ENCODE data around the gene SPDYE9. TPM values are rescaled to one million over a fixed set of nuclear protein-coding genes. Genes with fewer than 3 reads are reported as not detected.
"Not testable (repeated sequence)": the region's sequence is repeated elsewhere in the genome, so short reads cannot be mapped to it uniquely, and the experiment has no call there.

The SPDYE9 gene
- total RNA-seq (2014; rRNA removed; shearing (Covaris generic)): not detected in 2 replicates

DNA sequence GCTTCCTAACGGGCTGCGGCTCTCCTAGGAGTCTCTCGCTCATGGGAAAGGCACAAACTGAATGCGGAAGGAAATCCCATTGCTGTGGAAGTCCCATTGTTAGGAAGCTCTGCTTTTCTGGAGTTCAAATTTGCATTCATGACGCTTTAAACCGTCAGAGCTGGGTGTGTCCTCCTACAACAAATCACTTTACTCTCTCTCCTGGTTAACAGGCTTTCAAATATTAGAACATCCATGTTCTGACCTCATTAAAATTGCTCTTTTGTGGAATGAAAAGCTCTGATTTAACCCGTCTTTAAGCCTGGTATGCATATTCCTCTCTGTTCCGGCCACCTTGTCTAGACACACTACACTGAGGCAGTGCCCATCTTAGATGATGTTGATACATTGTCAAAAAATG, at the start of gene SPDYE9:
SPDYE9 (minus strand) TSS at position 101 of the 400 bp plus-strand sequence. CDS start 1,800 bp downstream, outside the sequence.
- not testable (repeated sequence) for DNase-seq (ENCODE audit: low spot score)

GRCh38 chr7:73134866-73135265, 49.0 kb upstream of the SPDYE9 start:
- DNase-seq (ENCODE audit: low spot score): not testable (repeated sequence)

DNA sequence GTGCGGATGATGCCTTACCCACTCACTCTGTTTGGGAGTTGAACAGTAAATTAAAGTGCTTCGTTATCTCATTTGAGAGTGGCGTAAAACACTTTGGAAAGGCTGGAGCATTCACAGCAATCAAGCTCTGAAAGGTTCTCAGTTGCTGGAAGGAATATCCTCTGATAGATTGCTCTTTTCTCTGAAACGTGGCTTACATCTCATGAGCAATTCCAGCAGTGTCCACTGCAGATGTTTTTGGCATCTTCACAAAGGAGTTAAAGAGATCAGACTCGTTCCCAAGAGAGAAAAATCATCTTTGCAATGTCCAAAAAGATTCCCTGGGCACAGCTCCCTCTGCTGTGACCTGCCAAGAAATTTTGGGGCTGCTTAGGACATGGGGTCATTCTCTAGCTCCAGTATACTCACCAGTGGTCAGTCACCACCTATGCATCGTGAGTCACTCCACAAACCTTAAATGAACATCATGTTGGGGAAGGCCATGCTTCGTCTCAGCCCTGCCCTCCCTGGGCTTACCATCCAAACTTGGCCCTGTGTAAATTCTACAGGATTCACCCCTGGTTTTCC, 46.9 kb upstream of the SPDYE9 start:
- DNase-seq (ENCODE audit: low spot score): not testable (repeated sequence)

- not testable (repeated sequence) for DNase-seq (ENCODE audit: low spot score)
These were observed 44.8 kb upstream of the SPDYE9 start for GRCh38 chr7:73130612-73131011.

DNA sequence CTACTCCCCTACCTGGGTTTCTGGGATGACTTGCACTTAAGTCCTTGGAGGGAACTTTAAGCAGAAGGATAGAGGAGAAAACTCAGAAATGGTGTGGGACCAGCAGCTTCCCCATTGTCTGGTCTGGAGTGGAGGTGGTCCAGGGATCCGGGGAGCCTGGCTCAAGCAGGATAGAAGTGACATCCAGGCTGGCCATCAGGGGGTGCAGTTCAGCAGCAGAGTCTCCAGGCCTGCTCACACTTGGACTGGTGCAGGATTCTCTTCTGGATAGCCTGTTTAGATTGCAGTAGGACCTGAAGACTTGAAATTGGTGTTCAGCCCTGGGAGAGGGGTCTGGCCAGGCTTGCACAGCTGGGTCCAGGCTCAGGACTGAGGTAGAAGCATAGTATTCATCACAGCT, 38.3 kb upstream of the SPDYE9 start:
- DNase-seq (ENCODE audit: low spot score): not testable (repeated sequence)

DNA sequence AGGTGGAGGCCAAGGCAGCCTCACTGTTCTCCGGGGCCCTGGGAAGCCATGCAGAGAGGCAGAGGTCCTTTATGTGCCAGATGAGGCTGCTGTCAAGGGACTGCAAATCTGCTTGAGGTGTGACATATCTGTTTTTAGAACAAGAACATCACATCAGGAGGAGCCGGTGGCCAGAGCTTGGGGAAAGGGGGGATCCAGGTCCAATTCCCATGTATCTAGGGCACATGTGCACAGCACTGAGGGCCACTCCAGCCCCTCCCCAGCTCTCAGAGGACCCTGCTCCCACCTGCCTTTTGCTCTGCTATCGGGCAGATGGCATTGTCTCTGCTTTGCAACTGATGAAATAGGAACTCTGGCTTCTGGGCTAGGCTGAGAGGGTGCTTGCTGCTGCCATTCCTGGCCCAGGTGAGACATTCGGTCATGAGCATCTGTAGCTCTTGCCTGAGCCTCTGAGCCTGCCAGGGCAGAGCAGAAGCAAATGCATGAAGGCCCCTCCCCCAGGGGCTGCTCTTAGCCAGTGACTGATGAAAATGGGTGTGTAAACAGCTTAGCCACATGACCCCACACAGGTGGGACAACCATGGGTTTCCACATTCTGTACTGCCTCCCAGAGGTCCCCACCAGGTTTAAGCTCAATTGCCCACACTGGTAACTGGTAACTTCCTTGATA, 37.1 kb upstream of the SPDYE9 start:
- not testable (repeated sequence) for DNase-seq (ENCODE audit: low spot score)

DNA sequence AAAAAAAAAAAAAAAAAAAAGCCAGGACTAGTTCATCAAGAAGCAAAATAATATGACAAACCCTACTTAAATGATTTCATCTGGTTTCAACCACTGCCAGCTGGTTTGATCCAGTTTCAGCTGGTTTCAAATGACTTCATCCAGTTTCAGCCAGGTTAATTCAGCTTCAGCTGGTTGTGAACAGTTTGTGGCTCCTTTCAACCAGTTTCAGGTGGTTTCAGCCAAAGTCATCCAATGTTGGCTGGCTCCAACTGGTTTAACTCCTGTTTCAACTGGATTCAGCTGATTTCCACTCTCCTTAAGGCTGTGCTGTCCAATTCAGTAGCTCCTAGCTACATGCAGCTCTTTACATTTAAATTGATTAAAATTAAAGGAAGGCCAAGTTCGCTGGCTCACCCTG, 32.3 kb upstream of the SPDYE9 start:
- not testable (repeated sequence) for DNase-seq (ENCODE audit: low spot score)

DNA sequence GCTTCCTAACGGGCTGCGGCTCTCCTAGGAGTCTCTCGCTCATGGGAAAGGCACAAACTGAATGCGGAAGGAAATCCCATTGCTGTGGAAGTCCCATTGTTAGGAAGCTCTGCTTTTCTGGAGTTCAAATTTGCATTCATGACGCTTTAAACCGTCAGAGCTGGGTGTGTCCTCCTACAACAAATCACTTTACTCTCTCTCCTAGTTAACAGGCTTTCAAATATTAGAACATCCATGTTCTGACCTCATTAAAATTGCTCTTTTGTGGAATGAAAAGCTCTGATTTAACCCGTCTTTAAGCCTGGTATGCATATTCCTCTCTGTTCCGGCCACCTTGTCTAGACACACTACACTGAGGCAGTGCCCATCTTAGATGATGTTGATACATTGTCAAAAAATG, 28.0 kb downstream of the SPDYE9 start, which contains the start of gene SPDYE11:
SPDYE11 (minus strand) TSS at position 101 of the 400 bp plus-strand sequence. CDS start 1,800 bp downstream, outside the sequence.
- DNase-seq (ENCODE audit: low spot score): not testable (repeated sequence)

DNA sequence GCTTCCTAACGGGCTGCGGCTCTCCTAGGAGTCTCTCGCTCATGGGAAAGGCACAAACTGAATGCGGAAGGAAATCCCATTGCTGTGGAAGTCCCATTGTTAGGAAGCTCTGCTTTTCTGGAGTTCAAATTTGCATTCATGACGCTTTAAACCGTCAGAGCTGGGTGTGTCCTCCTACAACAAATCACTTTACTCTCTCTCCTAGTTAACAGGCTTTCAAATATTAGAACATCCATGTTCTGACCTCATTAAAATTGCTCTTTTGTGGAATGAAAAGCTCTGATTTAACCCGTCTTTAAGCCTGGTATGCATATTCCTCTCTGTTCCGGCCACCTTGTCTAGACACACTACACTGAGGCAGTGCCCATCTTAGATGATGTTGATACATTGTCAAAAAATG, 56.2 kb downstream of the SPDYE9 start, which contains the start of gene SPDYE8:
SPDYE8 (minus strand) TSS at position 101 of the 400 bp plus-strand sequence. CDS start 1,800 bp downstream, outside the sequence.
- not testable (repeated sequence) for DNase-seq (ENCODE audit: low spot score)

Other genes starting within 250 kb of the SPDYE9 start
- gene POM121, start 160.9 kb downstream of the SPDYE9 start, total RNA-seq (2014; rRNA removed; shearing (Covaris generic)): 6.7 and 6.9 TPM in 2 replicates
- gene TRIM74, start 116.6 kb downstream of the SPDYE9 start, total RNA-seq (2014; rRNA removed; shearing (Covaris generic)): 0.12 TPM in 1 of 2 replicates, not detected in the other
- gene SPDYE8, start 56.3 kb downstream of the SPDYE9 start, total RNA-seq (2014; rRNA removed; shearing (Covaris generic)): not detected in 2 replicates
- not detected in 2 replicates for gene SPDYE11, start 28.1 kb downstream of the SPDYE9 start, total RNA-seq (2014; rRNA removed; shearing (Covaris generic))
- 9.4 and 11.6 TPM in 2 replicates for gene NSUN5, start 222.8 kb upstream of the SPDYE9 start, total RNA-seq (2014; rRNA removed; shearing (Covaris generic))
- not detected in 2 replicates for gene TRIM50, start 242.0 kb upstream of the SPDYE9 start, total RNA-seq (2014; rRNA removed; shearing (Covaris generic))
- not detected in 2 replicates for gene FKBP6, start 242.1 kb upstream of the SPDYE9 start, total RNA-seq (2014; rRNA removed; shearing (Covaris generic))